A549 (cell line): ENCODE measurements around the gene TAF11L12.
"Not testable (repeated sequence)": the region's sequence is repeated elsewhere in the genome, so short reads cannot be mapped to it uniquely, and the experiment has no call there.

Experiments used
- BHLHE40 ChIP-seq: IDR thresholded peaks from 2 replicates; pipeline ENCODE4 v1.6.1; 2012; ENCODE audit warnings: low read depth, low read length, inconsistent platforms
- CBX2 ChIP-seq: fragments of 200-600 bp; sonication (generic); IDR thresholded peaks from 2 replicates; pipeline ENCODE4 v1.6.1; 2016; ENCODE audit warnings: low read depth, mild to moderate bottlenecking, borderline replicate concordance
- CHD2 ChIP-seq: fragments of 150-350 bp; IDR thresholded peaks from 2 replicates; pipeline ENCODE4 v1.6.1; 2014; ENCODE audit warnings: low read length; ENCODE audit not compliant: partially characterized antibody
- HDAC2 ChIP-seq: fragments of 200-600 bp; sonication (generic); IDR thresholded peaks from 2 replicates; pipeline ENCODE4 v1.6.1; 2016
- POLR2A ChIP-seq: IDR thresholded peaks from 2 replicates; pipeline ENCODE4 v1.6.1; 2012; ENCODE audit warnings: mild to moderate bottlenecking, low read length
- TF ChIP-seq, protein P1 (sequence below): fragments of >200 bp; sonication (Bioruptor Twin); formaldehyde crosslinking; IDR thresholded peaks from 3 replicates; pipeline ENCODE4 v1.5.1; 2016

DNA sequence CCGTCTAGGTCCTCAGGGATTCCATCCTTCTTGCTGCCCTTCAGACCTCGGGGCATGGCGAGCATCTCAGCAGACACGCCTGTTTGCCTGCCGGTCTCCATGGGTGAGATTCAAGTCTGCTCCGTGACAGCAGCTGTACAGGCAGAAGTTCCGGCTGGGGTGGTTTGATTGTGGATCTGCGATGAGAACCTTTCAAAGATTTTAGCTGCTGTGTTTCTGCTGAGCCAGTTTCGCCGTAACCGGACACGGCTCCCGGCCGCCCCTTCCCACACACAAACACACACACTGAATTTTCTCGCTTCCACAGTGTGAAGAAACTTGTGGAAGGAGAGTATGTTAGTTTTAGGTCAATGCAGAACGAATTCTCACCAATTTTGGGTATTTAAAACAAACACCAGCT, 24.5 kb upstream of the TAF11L12 start, which contains the start of gene TAF11L7:
- not testable (repeated sequence) for TF ChIP-seq CHD2, POLR2A, CBX2, BHLHE40, HDAC2
- TF ChIP-seq, protein P1, sequence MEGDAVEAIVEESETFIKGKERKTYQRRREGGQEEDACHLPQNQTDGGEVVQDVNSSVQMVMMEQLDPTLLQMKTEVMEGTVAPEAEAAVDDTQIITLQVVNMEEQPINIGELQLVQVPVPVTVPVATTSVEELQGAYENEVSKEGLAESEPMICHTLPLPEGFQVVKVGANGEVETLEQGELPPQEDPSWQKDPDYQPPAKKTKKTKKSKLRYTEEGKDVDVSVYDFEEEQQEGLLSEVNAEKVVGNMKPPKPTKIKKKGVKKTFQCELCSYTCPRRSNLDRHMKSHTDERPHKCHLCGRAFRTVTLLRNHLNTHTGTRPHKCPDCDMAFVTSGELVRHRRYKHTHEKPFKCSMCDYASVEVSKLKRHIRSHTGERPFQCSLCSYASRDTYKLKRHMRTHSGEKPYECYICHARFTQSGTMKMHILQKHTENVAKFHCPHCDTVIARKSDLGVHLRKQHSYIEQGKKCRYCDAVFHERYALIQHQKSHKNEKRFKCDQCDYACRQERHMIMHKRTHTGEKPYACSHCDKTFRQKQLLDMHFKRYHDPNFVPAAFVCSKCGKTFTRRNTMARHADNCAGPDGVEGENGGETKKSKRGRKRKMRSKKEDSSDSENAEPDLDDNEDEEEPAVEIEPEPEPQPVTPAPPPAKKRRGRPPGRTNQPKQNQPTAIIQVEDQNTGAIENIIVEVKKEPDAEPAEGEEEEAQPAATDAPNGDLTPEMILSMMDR, result not testable (repeated sequence)
